ENCODE measurements around the gene RPL29.

GRCh38 chr3:52034651-52035050, 39.0 kb upstream of the RPL29 start:
- TF ChIP-seq POLR2A (IDR thresholded peaks at IDR 0.05; ENCODE audit: low read depth, low read length) (no peak), TAF1 (IDR thresholded peaks at IDR 0.05; ENCODE audit: borderline replicate concordance, low read depth, low read length) (no peak)

Measured in GM12892 (cell line).